Prostate gland (tissue), 2 donors: ENCODE data around the gene GRID1. TPM values are rescaled to one million over a fixed set of nuclear protein-coding genes. Genes with fewer than 3 reads are reported as not detected.

Source experiments
- DNase-seq: peaks from one replicate; pipeline ENCODE4 v3.0.0-alpha.2; 2019; ENCODE audit warnings: low spot score
- H3K27ac ChIP-seq, 2 donors: fragments of 200-600 bp; sonication (generic); 2 replicates each; pipeline ENCODE4 v1.5.1; 2017 to 2019
- H3K27me3 ChIP-seq: fragments of 200-600 bp; sonication (generic); replicated peaks from 2 replicates; pipeline ENCODE4 v1.5.1; 2019; ENCODE audit not compliant: insufficient read depth
- H3K36me3 ChIP-seq, 2 donors: fragments of 200-600 bp; sonication (generic); 1 replicate in 1 of 2; 2 replicates in 1 of 2; pipeline versions ENCODE4 v1.5.1 to v1.8.1; 2017 to 2019
- H3K4me1 ChIP-seq: fragments of 200-600 bp; sonication (generic); replicated peaks from 2 replicates; pipeline ENCODE4 v1.5.1; 2019
- H3K4me3 ChIP-seq, 2 donors: fragments of 200-600 bp; sonication (generic); 2 replicates each; pipeline ENCODE4 v1.5.1; 2017 to 2019
- H3K9me3 ChIP-seq: fragments of 200-600 bp; sonication (generic); 2 replicates; pipeline ENCODE4 v1.5.1; 2017
- CTCF ChIP-seq, 4 experiments: fragments of 200-600 bp in 2 of 4; fragments of 450-650 bp in 2 of 4; sonication (generic) in 2 of 4; IDR thresholded peaks; 1 replicate in 3 of 4; 2 replicates in 1 of 4; pipeline ENCODE4 v1.5.1; 2016 to 2019; ENCODE audit warnings: antibody characterized with exemption in 4 of 4, mild to moderate bottlenecking in 2 of 4, moderate library complexity in 2 of 4
- POLR2A ChIP-seq: fragments of 450-650 bp; IDR thresholded peaks from one replicate; pipeline ENCODE4 v1.6.1; 2016; ENCODE audit warnings: antibody characterized with exemption, mild to moderate bottlenecking
- POLR2AphosphoS5 ChIP-seq: sonication (generic); formaldehyde crosslinking; IDR thresholded peaks from one replicate; pipeline ENCODE4 v1.6.1; 2017; ENCODE audit warnings: antibody characterized with exemption
- WGBS: methylation state at CpG from one replicate; pipeline ENCODE4 v1.1.5; 2018; 5-methylcytosine and 5-hydroxymethylcytosine counted together
- intact Hi-C: fragments of 100-400 bp; cut with DNase I; formaldehyde crosslinking; loops from one replicate; pipeline ENCODE4 v1.14.2; 2022
- total RNA-seq, 2 donors: library from RNA; depleted of rRNA; stranded (reverse); fragments of >200 nt; gene quantifications; one replicate each; pipeline ENCODE4 v1.1.0, GENCODE V29; 2016

GRID1 gene
- total RNA-seq, 2 donors from 2014 or later, result 1.0 to 10.0 TPM

GRCh38 chr10:86135191-86135590 lies 231.4 kb downstream of the GRID1 start:
- Histone ChIP-seq H3K27ac (no peak overlapping the region), H3K9me3 (no peaks in the 10 kb centered on the region), H3K4me1 (no peaks in the 10 kb centered on the region), H3K36me3 (no peaks in the 10 kb centered on the region), H3K27me3 (no peaks in the 10 kb centered on the region), H3K4me3 (no peak overlapping the region)
- DNase-seq, result no peak
- intact Hi-C loops, result loop anchor here (10.0 kb wide), 1 partner anchor 160 kb away; no protein-coding TSS in a partner anchor
- TF ChIP-seq CTCF (IDR thresholded peaks at IDR 0.05), result no peak
- no peak for TF ChIP-seq POLR2A
- TF ChIP-seq POLR2AphosphoS5, result no peak
- WGBS, result 92% methylated on average over 2 of the region's 2 CpGs

DNA sequence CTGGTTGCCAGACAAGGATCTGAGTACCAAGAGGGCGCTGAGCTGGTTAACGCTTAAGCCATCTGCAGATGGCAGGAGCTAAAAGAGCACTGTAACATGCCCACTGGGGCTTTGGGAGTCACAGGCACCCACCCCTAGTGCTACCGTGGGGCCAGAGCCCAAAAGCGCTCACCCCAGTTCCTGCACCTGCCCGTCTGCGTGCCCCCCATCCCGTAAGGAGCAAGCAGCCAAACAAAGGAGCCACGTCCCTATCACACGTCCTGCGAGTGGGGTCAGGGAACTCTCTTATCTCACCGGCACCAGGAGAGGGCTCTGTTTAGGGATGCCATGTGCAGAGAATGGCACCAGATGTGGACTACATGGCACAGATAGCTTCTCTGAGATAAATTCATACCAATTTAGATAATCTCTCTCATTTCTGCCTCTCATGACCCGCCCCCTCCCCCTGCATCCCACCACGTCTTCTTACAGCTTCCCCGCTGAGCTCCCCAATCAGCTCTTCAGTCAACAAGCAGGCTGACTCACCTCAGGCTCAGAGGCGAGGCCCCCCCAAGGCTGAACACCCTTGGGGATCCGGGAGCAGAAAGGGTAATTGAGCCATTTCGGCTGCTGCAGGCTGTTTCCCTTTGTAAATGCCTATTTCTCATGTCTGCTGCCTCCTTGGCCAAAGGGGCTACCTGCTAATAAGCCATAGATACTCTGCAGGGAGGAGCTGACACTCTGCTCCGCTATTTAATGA lies 235.7 kb downstream of the GRID1 start:
- intact Hi-C loops, result loop anchor here (10.0 kb wide), 1 partner anchor 156 kb away; no protein-coding TSS in a partner anchor
- no peak for DNase-seq
- no peaks in the 10 kb centered on the region for H3K36me3 ChIP-seq
- WGBS, result 89% methylated on average over 18 of the region's 18 CpGs
- TF ChIP-seq CTCF (IDR thresholded peaks at IDR 0.05) (no peak), POLR2A (no peak), POLR2AphosphoS5 (no peak)
- H3K9me3 ChIP-seq, result no peaks in the 10 kb centered on the region
- no peaks in the 10 kb centered on the region for H3K27me3 ChIP-seq
- H3K27ac ChIP-seq, result no peak overlapping the region
- H3K4me1 ChIP-seq, result no peaks in the 10 kb centered on the region
- no peak overlapping the region for H3K4me3 ChIP-seq

GRCh38 chr10:86130041-86130440 lies 236.6 kb downstream of the GRID1 start:
- Histone ChIP-seq H3K27me3 (no peaks in the 10 kb centered on the region), H3K9me3 (no peaks in the 10 kb centered on the region), H3K4me3 (no peak overlapping the region), H3K27ac (no peak overlapping the region), H3K36me3 (no peaks in the 10 kb centered on the region), H3K4me1 (no peaks in the 10 kb centered on the region)
- TF ChIP-seq POLR2AphosphoS5 (no peak), POLR2A (no peak), CTCF (IDR thresholded peaks at IDR 0.05) (no peak)
- intact Hi-C loops, result loop anchor here (10.0 kb wide), 1 partner anchor 155 kb away; no protein-coding TSS in a partner anchor
- DNase-seq, result no peak

DNA sequence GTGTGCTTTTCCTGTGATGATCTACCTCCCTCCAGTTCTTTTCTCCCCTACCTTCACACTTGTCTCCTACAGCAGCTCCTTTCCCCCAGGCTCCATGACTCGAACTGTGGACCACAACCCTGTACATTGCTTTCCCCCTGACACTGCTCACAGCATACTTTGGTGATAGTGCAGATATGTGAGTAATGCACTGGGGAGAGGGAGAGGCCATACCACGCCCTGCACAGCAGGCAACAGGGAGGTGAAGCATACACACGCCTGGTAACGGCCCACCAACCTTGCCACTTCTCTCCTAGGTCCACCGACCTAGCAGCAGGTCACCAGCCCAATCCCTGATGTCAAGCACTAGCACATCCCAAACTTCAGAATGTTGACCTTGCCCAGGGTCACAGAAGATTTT lies 238.2 kb downstream of the GRID1 start:
- TF ChIP-seq POLR2A (no peak), POLR2AphosphoS5 (no peak), CTCF (IDR thresholded peaks at IDR 0.05) (no peak)
- 75% methylated on average over 5 of the region's 5 CpGs for WGBS
- H3K4me1 ChIP-seq, result no peaks in the 10 kb centered on the region

GRCh38 chr10:86127274-86127819 lies 239.2 kb downstream of the GRID1 start:
- Histone ChIP-seq H3K27ac (no peak overlapping the region), H3K4me1 (no peaks in the 10 kb centered on the region), H3K4me3 (no peak overlapping the region), H3K27me3 (no peaks in the 10 kb centered on the region), H3K36me3 (no peaks in the 10 kb centered on the region), H3K9me3 (no peaks in the 10 kb centered on the region)
- 83% methylated on average over 8 of the region's 8 CpGs for WGBS
- no peak for DNase-seq
- no peak for TF ChIP-seq POLR2AphosphoS5
- no peak for TF ChIP-seq CTCF (IDR thresholded peaks at IDR 0.05)
- no peak for TF ChIP-seq POLR2A
- intact Hi-C loops, result no loop called here

More for the DNA sequence above, 238.2 kb downstream of the GRID1 start:
- H3K27ac ChIP-seq, result no peak overlapping the region
- no peaks in the 10 kb centered on the region for H3K36me3 ChIP-seq
- intact Hi-C loops, result no loop called here
- no peaks in the 10 kb centered on the region for H3K9me3 ChIP-seq
- DNase-seq, result no peak
- H3K27me3 ChIP-seq, result no peaks in the 10 kb centered on the region
- H3K4me3 ChIP-seq, result no peak overlapping the region
